ENCODE measurements around the gene DYNC1H1. TPM values are rescaled to one million over a fixed set of nuclear protein-coding genes. Genes with fewer than 3 reads are reported as not detected.

DYNC1H1 gene
- 100 to 1,000 TPM; 291 to 301 TPM for total RNA-seq

- no peaks in the 10 kb centered on the region for H3K27me3 Mint-ChIP-seq
- TF ChIP-seq CTCF (IDR thresholded peaks at IDR 0.05), result no peak
- peak within 1 kb of the TSS; percentile 89 for H3K4me3 Mint-ChIP-seq
- DNase-seq (peak; percentile 89), ATAC-seq (peak; percentile 81)
- peak within 1 kb of the TSS; percentile 93 for H3K27ac Mint-ChIP-seq
- ChIA-PET POLR2A (interaction anchor here (1.0 to 2.0 kb wide), 8 partner anchors 13 to 351 kb away, joined by 3 to 9 read pairs (median 4); no protein-coding TSS in a partner anchor), CTCF (interaction anchor here (0.7 to 2.0 kb wide), 4 partner anchors 132 to 353 kb away, joined by 4 to 8 read pairs (median 6); no protein-coding TSS in a partner anchor)
- intact Hi-C loops (cut with micrococcal nuclease), result loop anchor here (2.0 to 5.0 kb wide), 2 partner anchors 133 to 352 kb away; no protein-coding TSS in a partner anchor
- peaks cover 18% of the 10 kb centered on the region for H3K36me3 Mint-ChIP-seq (ENCODE audit: low read depth)
- peaks cover 32% of the 10 kb centered on the region for H3K4me1 Mint-ChIP-seq (ENCODE audit: low read depth)
- no peaks in the 10 kb centered on the region for H3K9me3 Mint-ChIP-seq
Measured at GRCh38 chr14:101964297-101965180, at the start of gene DYNC1H1. DYNC1H1 (plus strand) TSS chr14:101964573; CDS start chr14:101964692, 119 bp downstream.

- Mint-ChIP-seq H3K9me3 (no peaks in the 10 kb centered on the region), H3K27me3 (no peaks in the 10 kb centered on the region), H3K4me1 (ENCODE audit: low read depth) (no peaks in the 10 kb centered on the region), H3K27ac (peak overlapping the region; percentile 76), H3K36me3 (ENCODE audit: low read depth) (peaks cover 18% of the 10 kb centered on the region), H3K4me3 (no peak overlapping the region)
- peak; percentile 17 for ATAC-seq
- DNase-seq, result no peak
- TF ChIP-seq CTCF (IDR thresholded peaks at IDR 0.05), result no peak
- ChIA-PET CTCF (no interaction called here), POLR2A (no interaction called here)
- intact Hi-C loops (cut with micrococcal nuclease), result no loop called here
Measured at GRCh38 chr14:101915871-101916815, 48.2 kb upstream of the DYNC1H1 start.

- Mint-ChIP-seq H3K4me3 (no peak overlapping the region), H3K36me3 (ENCODE audit: low read depth) (peaks cover 17% of the 10 kb centered on the region), H3K27ac (peak overlapping the region; percentile 6), H3K4me1 (ENCODE audit: low read depth) (no peaks in the 10 kb centered on the region), H3K9me3 (no peaks in the 10 kb centered on the region), H3K27me3 (no peaks in the 10 kb centered on the region)
- ChIA-PET POLR2A (no interaction called here), CTCF (interaction anchor here (1.2 kb wide), 1 partner anchor 146 kb away, joined by 3 read pairs; no protein-coding TSS in a partner anchor)
- TF ChIP-seq CTCF (IDR thresholded peaks at IDR 0.05), result no peak
- intact Hi-C loops (cut with micrococcal nuclease), result no loop called here
- no peak for DNase-seq
- peak; percentile 37 for ATAC-seq
Measured at GRCh38 chr14:101916816-101917412, 47.5 kb upstream of the DYNC1H1 start.

- peak overlapping the region; percentile 15 for H3K27ac Mint-ChIP-seq
Measured at GRCh38 chr14:101917413-101918017, 46.9 kb upstream of the DYNC1H1 start.

More at GRCh38 chr14:101917413-101918017, 46.9 kb upstream of the DYNC1H1 start:
- intact Hi-C loops (cut with micrococcal nuclease), result no loop called here
- H3K9me3 Mint-ChIP-seq, result no peaks in the 10 kb centered on the region
- no peak for ATAC-seq
- no peak overlapping the region for H3K4me3 Mint-ChIP-seq
- peaks cover 15% of the 10 kb centered on the region for H3K36me3 Mint-ChIP-seq (ENCODE audit: low read depth)
- H3K27me3 Mint-ChIP-seq, result no peaks in the 10 kb centered on the region
- DNase-seq, result no peak
- CTCF ChIA-PET, result interaction anchor here (1.2 kb wide), 1 partner anchor 146 kb away, joined by 3 read pairs; no protein-coding TSS in a partner anchor
- POLR2A ChIA-PET, result no interaction called here
- TF ChIP-seq CTCF (IDR thresholded peaks at IDR 0.05), result no peak
- H3K4me1 Mint-ChIP-seq (ENCODE audit: low read depth), result no peaks in the 10 kb centered on the region

All from activated CD8-positive, alpha-beta T cell treated with anti-CD3 and anti-CD28 coated beads for 36 hours (primary cell).